Smooth muscle cell (in vitro differentiated cells): ENCODE results near the gene EPHA3. TPM values are rescaled to one million over a fixed set of nuclear protein-coding genes. Genes with fewer than 3 reads are reported as not detected.

Experiments used
- DNase-seq: peaks from one replicate; lab custom pipeline; 2025; ENCODE audit not compliant: unreplicated experiment; lab: John Stamatoyannopoulos, UW
- H2AFZ ChIP-seq: fragments of 200-600 bp; sonication (generic); 2 replicates; pipeline ENCODE4 v1.6.0; 2016; ENCODE audit warnings: antibody characterized with exemption, low read depth, mild to moderate bottlenecking
- H3F3A ChIP-seq: fragments of 200-600 bp; sonication (generic); 2 replicates; pipeline ENCODE4 v1.6.0; 2017; ENCODE audit warnings: antibody characterized with exemption, low read depth
- H3K27ac ChIP-seq: fragments of 200-600 bp; sonication (generic); 2 replicates; pipeline ENCODE4 v1.5.1; 2016; ENCODE audit warnings: low read depth, mild to moderate bottlenecking
- H3K27me3 ChIP-seq: fragments of 200-600 bp; sonication (generic); 2 replicates; pipeline ENCODE4 v1.6.1; 2016; ENCODE audit warnings: low read depth, mild to moderate bottlenecking
- H3K36me3 ChIP-seq: fragments of 200-600 bp; sonication (generic); 2 replicates; pipeline ENCODE4 v1.5.1; 2016; ENCODE audit warnings: low read depth
- H3K4me1 ChIP-seq: fragments of 200-600 bp; sonication (generic); 2 replicates; pipeline ENCODE4 v1.5.1; 2016; ENCODE audit warnings: low read depth
- H3K4me2 ChIP-seq: fragments of 200-600 bp; sonication (generic); 2 replicates; pipeline ENCODE4 v1.6.0; 2016; ENCODE audit warnings: mild to moderate bottlenecking
- H3K4me3 ChIP-seq: fragments of 200-600 bp; sonication (generic); 2 replicates; pipeline ENCODE4 v1.5.1; 2016; ENCODE audit warnings: mild to moderate bottlenecking
- H3K79me2 ChIP-seq: fragments of 200-600 bp; sonication (generic); 2 replicates; pipeline ENCODE4 v1.6.0; 2016; ENCODE audit warnings: low read depth, mild to moderate bottlenecking
- H3K9ac ChIP-seq: fragments of 200-600 bp; sonication (generic); 2 replicates; pipeline ENCODE4 v1.6.0; 2016; ENCODE audit warnings: low read depth
- H3K9me3 ChIP-seq: fragments of 200-600 bp; sonication (generic); replicated peaks from 2 replicates; pipeline ENCODE4 v1.5.1; 2016; ENCODE audit warnings: low read depth
- H4K20me1 ChIP-seq: fragments of 200-600 bp; sonication (generic); 2 replicates; pipeline ENCODE4 v1.6.0; 2016; ENCODE audit warnings: low read depth
- whole genome bisulfite sequencing: methylation state at CpG from one replicate; pipeline ENCODE4 v1.1.7; 2016; ENCODE audit warnings: low lambda C conversion rate; 5-methylcytosine and 5-hydroxymethylcytosine counted together
- polyA plus RNA-seq: library from polyadenylated mRNA; unstranded; fragments of >200 nt; fragmentation: Nextera tagmentation; extraction: Ambion mirVana; gene quantifications from 2 replicates; pipeline ENCODE4 v1.2.1, GENCODE V29; 2016
- total RNA-seq: library from RNA; depleted of rRNA; stranded (reverse); fragments of >200 nt; gene quantifications from 2 replicates; pipeline ENCODE4 v1.2.3, GENCODE V29; 2014
- TF ChIP-seq, protein P1 (sequence below): fragments of 200-600 bp; sonication (generic); IDR thresholded peaks from 2 replicates; pipeline ENCODE4 v1.5.1; 2017; ENCODE audit warnings: borderline replicate concordance, mild to moderate bottlenecking, antibody characterized with exemption; ENCODE audit not compliant: insufficient read depth, poor library complexity, severe bottlenecking

The EPHA3 gene
- total and polyA plus RNA-seq, 2 experiments from 2014 or later = 0.62 to 1.7 TPM

DNA sequence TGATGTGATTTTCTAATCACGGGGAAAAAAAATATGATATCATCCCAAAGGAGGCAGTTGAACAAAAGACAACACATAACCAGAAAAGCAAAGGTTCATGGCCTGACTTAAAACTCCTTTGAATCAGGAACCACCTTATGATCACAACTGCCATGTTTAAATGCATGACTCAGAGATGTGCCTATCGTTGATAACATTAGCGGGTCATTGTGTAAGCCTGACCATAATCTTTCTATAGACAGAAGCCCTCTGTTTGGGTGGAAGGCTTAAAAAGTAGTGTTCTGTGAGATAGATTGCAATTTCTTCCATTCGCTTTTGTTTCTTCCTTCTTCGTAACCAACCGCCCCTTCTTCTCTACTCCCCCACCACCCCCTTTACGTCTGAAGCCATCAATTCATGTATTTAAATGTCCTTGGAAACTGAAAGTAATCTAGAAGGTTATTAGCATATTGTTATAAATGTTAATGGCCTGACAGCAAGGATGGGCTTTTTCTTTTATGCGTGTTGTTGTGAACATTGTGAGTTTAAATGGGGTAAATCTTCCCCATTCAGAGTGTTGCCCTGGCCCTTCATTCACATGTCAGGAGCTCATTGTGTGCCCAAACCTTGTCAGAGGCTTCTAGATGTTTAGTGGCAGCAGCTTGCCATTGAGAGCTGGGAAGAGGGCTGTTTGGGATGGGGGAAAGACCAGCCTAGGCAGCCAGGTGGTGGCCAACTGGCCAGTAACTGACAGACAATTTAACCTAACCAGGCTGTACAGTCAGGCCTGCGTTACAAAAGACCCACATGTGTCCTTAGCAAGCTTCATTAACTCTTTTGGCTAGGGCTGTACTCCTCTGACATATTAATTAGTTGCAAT lies 64.5 kb downstream of the EPHA3 start:
- Histone ChIP-seq H3K79me2 (no peaks in the 10 kb centered on the region), H3K9me3 (no peaks in the 10 kb centered on the region), H3K4me2 (no peak overlapping the region), H2AFZ (no peak overlapping the region), H3K4me3 (no peak overlapping the region), H3K9ac (no peak overlapping the region), H3K27ac (no peak overlapping the region), H3K4me1 (peaks cover 5% of the 10 kb centered on the region), H3K36me3 (no peaks in the 10 kb centered on the region), H4K20me1 (no peaks in the 10 kb centered on the region), H3K27me3 (no peaks in the 10 kb centered on the region), H3F3A (no peaks in the 10 kb centered on the region)
- TF ChIP-seq, protein P1, sequence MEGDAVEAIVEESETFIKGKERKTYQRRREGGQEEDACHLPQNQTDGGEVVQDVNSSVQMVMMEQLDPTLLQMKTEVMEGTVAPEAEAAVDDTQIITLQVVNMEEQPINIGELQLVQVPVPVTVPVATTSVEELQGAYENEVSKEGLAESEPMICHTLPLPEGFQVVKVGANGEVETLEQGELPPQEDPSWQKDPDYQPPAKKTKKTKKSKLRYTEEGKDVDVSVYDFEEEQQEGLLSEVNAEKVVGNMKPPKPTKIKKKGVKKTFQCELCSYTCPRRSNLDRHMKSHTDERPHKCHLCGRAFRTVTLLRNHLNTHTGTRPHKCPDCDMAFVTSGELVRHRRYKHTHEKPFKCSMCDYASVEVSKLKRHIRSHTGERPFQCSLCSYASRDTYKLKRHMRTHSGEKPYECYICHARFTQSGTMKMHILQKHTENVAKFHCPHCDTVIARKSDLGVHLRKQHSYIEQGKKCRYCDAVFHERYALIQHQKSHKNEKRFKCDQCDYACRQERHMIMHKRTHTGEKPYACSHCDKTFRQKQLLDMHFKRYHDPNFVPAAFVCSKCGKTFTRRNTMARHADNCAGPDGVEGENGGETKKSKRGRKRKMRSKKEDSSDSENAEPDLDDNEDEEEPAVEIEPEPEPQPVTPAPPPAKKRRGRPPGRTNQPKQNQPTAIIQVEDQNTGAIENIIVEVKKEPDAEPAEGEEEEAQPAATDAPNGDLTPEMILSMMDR = no peak
- 87% methylated on average over 9 of the region's 9 CpGs for WGBS
- DNase-seq = no peak

DNA sequence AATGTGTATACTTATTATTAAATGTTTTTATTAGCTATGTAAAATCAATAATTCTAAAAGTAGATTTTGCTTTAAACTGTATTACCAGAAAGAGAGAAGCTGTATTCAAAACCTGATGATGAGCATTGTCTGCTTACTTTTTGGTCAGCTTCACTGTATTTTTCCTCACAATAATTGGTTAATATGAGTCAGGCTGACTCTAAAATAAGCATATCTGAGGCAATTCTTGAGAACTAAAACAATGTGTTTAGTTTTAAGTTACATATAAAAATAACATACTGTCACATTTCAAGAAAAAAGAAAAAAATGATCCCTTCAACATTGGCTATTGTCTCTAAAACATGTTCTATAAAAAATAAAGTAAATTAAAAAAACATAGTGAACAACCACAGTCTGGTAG lies 66.1 kb downstream of the EPHA3 start:
- H3K4me2 ChIP-seq = no peak overlapping the region
- TF ChIP-seq, protein P1 = no peak
- peaks cover 5% of the 10 kb centered on the region for H3K4me1 ChIP-seq
- DNase-seq = no peak
- H3K36me3 ChIP-seq = no peaks in the 10 kb centered on the region
- H3K4me3 ChIP-seq = no peak overlapping the region
- no peak overlapping the region for H3K9ac ChIP-seq
- no peaks in the 10 kb centered on the region for H3K79me2 ChIP-seq
- no peak overlapping the region for H3K27ac ChIP-seq
- no peaks in the 10 kb centered on the region for H3K27me3 ChIP-seq
- no peaks in the 10 kb centered on the region for H4K20me1 ChIP-seq
- no peak overlapping the region for H2AFZ ChIP-seq
- H3K9me3 ChIP-seq = no peaks in the 10 kb centered on the region
- H3F3A ChIP-seq = no peaks in the 10 kb centered on the region

DNA sequence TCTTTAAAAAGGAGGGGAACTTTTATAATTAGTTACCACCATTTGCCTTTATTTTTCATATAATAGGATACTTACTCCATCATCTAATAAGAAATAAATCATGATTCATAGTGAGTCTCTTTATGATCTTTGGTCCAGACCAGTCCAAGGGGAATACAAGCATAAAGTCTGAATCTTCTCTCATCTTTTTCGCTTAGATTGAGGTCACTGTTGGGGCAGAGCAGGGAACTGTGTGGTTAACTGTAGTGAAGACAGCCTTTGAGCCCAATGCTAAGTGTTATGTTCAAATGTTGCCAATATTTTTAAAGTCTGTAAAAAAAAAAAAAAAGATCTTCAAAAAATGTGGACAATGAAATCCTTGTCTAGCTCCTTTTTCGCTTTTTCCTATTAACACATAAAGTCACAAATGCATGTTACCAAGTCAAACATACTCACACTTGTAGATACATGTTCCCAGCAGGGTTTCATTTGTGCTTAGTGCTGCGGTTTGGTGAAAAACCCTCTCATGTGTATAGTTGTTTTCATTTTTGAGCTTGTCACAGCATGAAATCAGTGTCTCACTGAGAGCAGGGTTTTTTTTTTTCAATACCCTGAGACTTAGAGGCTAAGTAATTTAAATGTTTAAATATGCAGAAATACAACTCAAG lies 72.1 kb downstream of the EPHA3 start:
- H3K4me3 ChIP-seq = no peak overlapping the region
- H4K20me1 ChIP-seq = no peaks in the 10 kb centered on the region
- no peak overlapping the region for H3K27ac ChIP-seq
- H3F3A ChIP-seq = no peaks in the 10 kb centered on the region
- TF ChIP-seq, protein P1 = no peak
- no peak for DNase-seq
- no peaks in the 10 kb centered on the region for H3K27me3 ChIP-seq
- no peaks in the 10 kb centered on the region for H3K36me3 ChIP-seq
- peak overlapping the region; percentile 1 for H3K4me2 ChIP-seq
- peaks cover 8% of the 10 kb centered on the region for H3K4me1 ChIP-seq
- H3K79me2 ChIP-seq = no peaks in the 10 kb centered on the region
- H3K9me3 ChIP-seq = no peaks in the 10 kb centered on the region
- peak overlapping the region; percentile 4 for H2AFZ ChIP-seq
- H3K9ac ChIP-seq = no peak overlapping the region
- WGBS = 65% methylated on average over 3 of the region's 3 CpGs
